OCI-LY3 (cell line): ENCODE measurements around the gene RAB35.

Experiments
- CTCF ChIP-seq: fragments of 200-600, 300-600 bp; sonication (generic); IDR thresholded peaks from 2 replicates; pipeline ENCODE4 v1.5.1; 2014; ENCODE audit warnings: antibody characterized with exemption, low read length, low read depth
- EZH2phosphoT487 ChIP-seq: fragments of 200-600 bp; shearing (Covaris generic); IDR thresholded peaks from 2 replicates; pipeline ENCODE4 v1.6.1; 2018; ENCODE audit warnings: antibody characterized with exemption, mixed run types, low read depth

GRCh38 chr12:120100630-120101029 is 15.9 kb downstream of the RAB35 start:
- TF ChIP-seq CTCF (no peak), EZH2phosphoT487 (no peak)
